ENCODE measurements around the gene GOLT1A.

Gene GOLT1A

DNA sequence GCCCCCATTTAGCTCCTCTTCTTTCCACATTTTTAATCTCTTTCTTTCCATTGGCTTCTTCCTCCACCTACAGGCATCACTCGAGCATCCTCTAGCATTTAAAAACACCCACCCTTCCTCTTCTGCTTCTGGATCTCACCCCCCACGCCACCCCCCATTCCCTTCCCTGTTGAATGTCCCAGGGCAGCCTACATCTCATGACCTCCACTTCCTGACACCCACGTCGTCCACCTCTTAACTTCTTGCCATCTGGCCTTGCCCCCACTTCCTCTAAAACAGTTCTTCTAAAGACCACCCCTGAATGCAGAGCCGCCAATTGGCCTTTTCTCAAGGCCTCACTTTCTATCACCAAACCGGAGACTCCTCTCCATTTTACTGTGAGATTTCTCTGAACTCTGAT lies 55.8 kb downstream of the GOLT1A start:
- H3K4me3 Mint-ChIP-seq, result no peak overlapping the region
- no peaks in the 10 kb centered on the region for H3K36me3 Mint-ChIP-seq (ENCODE audit: low read depth)
- H3K27me3 Mint-ChIP-seq, result peaks cover 38% of the 10 kb centered on the region
- no peaks in the 10 kb centered on the region for H3K9me3 Mint-ChIP-seq
- intact Hi-C loops (cut with micrococcal nuclease), result no loop called here
- H3K27ac Mint-ChIP-seq, result no peak overlapping the region
- H3K4me1 Mint-ChIP-seq (ENCODE audit: low read depth), result peaks cover 25% of the 10 kb centered on the region

DNA sequence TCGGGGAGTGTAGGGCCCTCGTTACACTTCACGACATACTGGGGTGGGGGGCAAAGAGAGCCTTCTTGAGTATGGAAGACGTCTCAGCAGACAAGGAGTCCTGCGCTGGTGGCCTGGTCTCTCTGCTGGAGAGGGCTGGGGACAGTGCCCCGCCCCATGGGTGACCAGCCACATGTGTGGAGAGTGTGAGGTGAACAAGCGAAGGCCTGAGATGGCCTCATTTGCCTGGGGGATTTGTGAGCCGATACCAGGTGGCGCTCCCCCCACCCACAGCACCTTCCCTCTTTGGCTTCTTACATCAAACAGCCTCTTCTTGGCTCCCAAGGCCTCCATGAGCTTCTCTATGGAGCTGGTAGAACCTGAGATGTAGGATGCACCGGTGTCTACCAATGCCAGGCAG lies 57.9 kb downstream of the GOLT1A start:
- H3K4me3 Mint-ChIP-seq, result no peak overlapping the region
- no peaks in the 10 kb centered on the region for H3K9me3 Mint-ChIP-seq
- intact Hi-C loops (cut with micrococcal nuclease), result no loop called here
- H3K27me3 Mint-ChIP-seq, result peaks cover 46% of the 10 kb centered on the region
- H3K27ac Mint-ChIP-seq, result no peak overlapping the region
- H3K36me3 Mint-ChIP-seq (ENCODE audit: low read depth), result no peaks in the 10 kb centered on the region
- peaks cover 33% of the 10 kb centered on the region for H3K4me1 Mint-ChIP-seq (ENCODE audit: low read depth)

GRCh38 chr1:204154568-204155255 lies 59.1 kb downstream of the GOLT1A start:
- peaks cover 33% of the 10 kb centered on the region for H3K4me1 Mint-ChIP-seq (ENCODE audit: low read depth)
- peaks cover 56% of the 10 kb centered on the region for H3K27me3 Mint-ChIP-seq
- intact Hi-C loops (cut with micrococcal nuclease), result no loop called here
- H3K9me3 Mint-ChIP-seq, result no peaks in the 10 kb centered on the region
- H3K4me3 Mint-ChIP-seq, result no peak overlapping the region
- no peaks in the 10 kb centered on the region for H3K36me3 Mint-ChIP-seq (ENCODE audit: low read depth)
- no peak overlapping the region for H3K27ac Mint-ChIP-seq

DNA sequence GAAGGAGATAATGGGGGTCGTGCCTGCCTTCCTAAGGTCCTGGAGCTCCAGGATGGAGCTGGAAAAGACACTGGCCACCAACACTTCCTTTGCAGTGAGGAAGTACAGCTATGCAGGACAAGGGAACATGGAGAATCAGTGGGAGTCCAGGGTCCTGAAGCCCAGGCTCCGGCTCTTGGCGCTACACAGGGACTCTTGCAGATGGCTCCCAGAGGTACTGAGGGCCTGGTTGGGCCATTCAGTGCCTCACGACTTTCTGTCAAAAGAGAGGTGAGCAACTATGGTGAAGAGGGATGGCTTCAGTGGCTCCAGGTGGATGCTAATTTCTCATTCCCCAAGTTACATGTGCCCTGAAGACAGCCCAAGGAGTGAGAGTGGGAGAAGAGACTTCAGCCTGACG lies 60.1 kb downstream of the GOLT1A start:
- H3K4me1 Mint-ChIP-seq (ENCODE audit: low read depth), result peaks cover 31% of the 10 kb centered on the region
- H3K27me3 Mint-ChIP-seq, result peaks cover 57% of the 10 kb centered on the region
- H3K36me3 Mint-ChIP-seq (ENCODE audit: low read depth), result no peaks in the 10 kb centered on the region
- no peaks in the 10 kb centered on the region for H3K9me3 Mint-ChIP-seq
- H3K4me3 Mint-ChIP-seq, result no peak overlapping the region
- intact Hi-C loops (cut with micrococcal nuclease), result no loop called here
- no peak overlapping the region for H3K27ac Mint-ChIP-seq

GRCh38 chr1:204152310-204153044 lies 61.3 kb downstream of the GOLT1A start:
- peaks cover 56% of the 10 kb centered on the region for H3K27me3 Mint-ChIP-seq

DNA sequence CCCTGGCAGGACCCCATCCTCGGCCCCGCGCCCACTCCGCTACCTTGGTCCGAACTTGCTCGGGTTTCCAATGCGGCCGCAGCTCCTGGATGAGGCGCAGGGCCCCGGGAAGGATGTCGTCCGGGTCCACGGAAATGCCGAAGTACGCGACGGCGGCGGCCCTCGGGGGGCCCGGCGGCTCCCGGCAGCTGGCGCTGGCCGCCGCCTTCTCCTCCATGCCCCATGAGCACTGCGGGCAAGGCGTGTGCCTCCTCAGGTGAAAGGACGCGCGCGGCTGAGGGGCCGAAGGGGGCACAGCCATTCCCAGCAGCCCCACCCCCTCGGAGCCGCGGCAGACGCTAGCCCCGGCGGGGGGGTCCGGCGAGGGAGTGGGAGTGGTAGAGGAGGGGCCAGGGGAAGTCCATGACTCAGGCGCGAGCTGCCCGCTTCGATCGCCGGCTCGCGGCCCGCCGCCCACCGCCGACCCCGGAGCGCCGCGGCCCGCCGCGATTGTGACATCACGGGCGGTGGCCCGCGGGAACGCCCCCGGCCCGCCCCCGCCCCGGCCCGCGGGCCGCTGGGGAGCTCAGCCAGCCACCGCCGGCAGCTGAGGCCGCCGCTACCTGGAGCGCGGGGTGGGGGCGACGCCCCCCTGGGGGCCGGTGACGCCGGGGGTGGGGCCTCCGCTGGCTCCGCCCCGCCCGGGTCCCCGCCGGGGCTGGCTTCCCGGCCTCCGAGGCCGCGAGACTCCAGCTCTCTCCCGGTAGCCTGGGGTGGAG lies 62.1 kb downstream of the GOLT1A start, which contains the start of gene ETNK2:
ETNK2 (minus strand) TSS at position 493 of the 758 bp plus-strand sequence; CDS start at position 301, 192 bp downstream.
- intact Hi-C loops (cut with micrococcal nuclease), result no loop called here
- Mint-ChIP-seq H3K27me3 (peaks cover 53% of the 10 kb centered on the region), H3K9me3 (no peaks in the 10 kb centered on the region), H3K27ac (no peak within 1 kb of the TSS), H3K4me1 (ENCODE audit: low read depth) (peaks cover 12% of the 10 kb centered on the region), H3K4me3 (peak within 1 kb of the TSS; percentile 71), H3K36me3 (ENCODE audit: low read depth) (no peaks in the 10 kb centered on the region)

More at GRCh38 chr1:204152310-204153044, 61.3 kb downstream of the GOLT1A start:
- Mint-ChIP-seq H3K4me3 (peak overlapping the region; percentile 71), H3K9me3 (no peaks in the 10 kb centered on the region), H3K36me3 (ENCODE audit: low read depth) (no peaks in the 10 kb centered on the region), H3K4me1 (ENCODE audit: low read depth) (peaks cover 19% of the 10 kb centered on the region), H3K27ac (no peak overlapping the region)
- intact Hi-C loops (cut with micrococcal nuclease), result no loop called here

DNA sequence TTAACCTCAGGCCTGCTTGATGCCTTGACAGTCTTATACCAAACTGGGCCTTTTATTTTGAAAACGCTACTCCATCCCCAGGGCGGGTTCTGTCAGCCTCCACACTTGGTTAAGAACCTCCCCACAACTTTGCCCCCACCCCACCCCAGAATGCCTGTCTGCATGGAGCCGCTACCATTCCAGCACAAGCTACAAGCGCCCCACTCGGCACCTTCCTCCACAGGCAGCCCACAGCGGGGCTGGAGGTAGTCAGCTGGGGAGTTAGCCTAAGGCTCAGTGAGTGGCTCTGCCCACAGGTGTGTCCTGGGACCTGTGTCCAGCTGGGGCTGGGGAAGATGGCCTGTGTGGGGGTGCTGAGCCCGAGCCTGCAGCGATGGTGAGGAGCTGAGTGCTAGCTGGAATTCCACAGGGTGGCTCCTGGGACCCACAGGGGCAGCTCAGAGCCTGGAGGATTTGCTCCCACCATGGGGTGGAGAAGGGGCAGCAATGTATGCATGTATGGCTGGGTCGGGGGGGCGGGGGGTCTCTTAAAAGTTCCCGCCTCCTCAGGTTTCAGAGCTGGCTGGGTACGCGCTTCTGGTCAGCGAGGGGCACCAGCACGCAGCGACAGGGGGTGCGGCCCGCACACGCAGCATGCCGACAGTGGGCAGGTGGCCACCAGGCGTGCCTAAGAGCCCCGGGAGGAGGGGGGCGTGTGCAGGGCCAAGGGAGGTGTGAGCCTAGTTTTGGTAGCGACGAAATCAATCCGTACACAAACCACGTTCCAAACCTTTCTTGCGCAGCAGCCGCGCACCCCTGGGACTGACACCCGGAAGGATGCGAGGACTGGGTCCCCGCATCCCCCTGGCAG lies 62.9 kb downstream of the GOLT1A start:
- Mint-ChIP-seq H3K4me3 (peak overlapping the region; percentile 57), H3K27ac (no peak overlapping the region), H3K9me3 (no peaks in the 10 kb centered on the region), H3K36me3 (ENCODE audit: low read depth) (no peaks in the 10 kb centered on the region), H3K27me3 (peaks cover 52% of the 10 kb centered on the region), H3K4me1 (ENCODE audit: low read depth) (peaks cover 10% of the 10 kb centered on the region)
- intact Hi-C loops (cut with micrococcal nuclease), result no loop called here

GRCh38 chr1:204149635-204150565 lies 63.9 kb downstream of the GOLT1A start:
- Mint-ChIP-seq H3K4me3 (no peak overlapping the region), H3K27me3 (peaks cover 49% of the 10 kb centered on the region), H3K4me1 (ENCODE audit: low read depth) (peaks cover 10% of the 10 kb centered on the region), H3K27ac (no peak overlapping the region), H3K36me3 (ENCODE audit: low read depth) (no peaks in the 10 kb centered on the region), H3K9me3 (no peaks in the 10 kb centered on the region)
- intact Hi-C loops (cut with micrococcal nuclease), result no loop called here

GRCh38 chr1:204149107-204149506 lies 64.7 kb downstream of the GOLT1A start:
- intact Hi-C loops (cut with micrococcal nuclease), result no loop called here
- no peak overlapping the region for H3K4me3 Mint-ChIP-seq

More at GRCh38 chr1:204149107-204149506, 64.7 kb downstream of the GOLT1A start:
- H3K4me1 Mint-ChIP-seq (ENCODE audit: low read depth), result peaks cover 10% of the 10 kb centered on the region
- H3K27ac Mint-ChIP-seq, result no peak overlapping the region
- H3K27me3 Mint-ChIP-seq, result peaks cover 46% of the 10 kb centered on the region
- no peaks in the 10 kb centered on the region for H3K9me3 Mint-ChIP-seq
- H3K36me3 Mint-ChIP-seq (ENCODE audit: low read depth), result no peaks in the 10 kb centered on the region
